ENCODE results near the gene ARHGAP28. TPM values are rescaled to one million over a fixed set of nuclear protein-coding genes. Genes with fewer than 3 reads are reported as not detected.
A peak's percentile ranks its signal among the peaks of the same experiment; 100 is the strongest.

Gene ARHGAP28
- total and polyA plus RNA-seq, 11 donors: 0.42 to 7.5 (median 1.8) TPM

DNA sequence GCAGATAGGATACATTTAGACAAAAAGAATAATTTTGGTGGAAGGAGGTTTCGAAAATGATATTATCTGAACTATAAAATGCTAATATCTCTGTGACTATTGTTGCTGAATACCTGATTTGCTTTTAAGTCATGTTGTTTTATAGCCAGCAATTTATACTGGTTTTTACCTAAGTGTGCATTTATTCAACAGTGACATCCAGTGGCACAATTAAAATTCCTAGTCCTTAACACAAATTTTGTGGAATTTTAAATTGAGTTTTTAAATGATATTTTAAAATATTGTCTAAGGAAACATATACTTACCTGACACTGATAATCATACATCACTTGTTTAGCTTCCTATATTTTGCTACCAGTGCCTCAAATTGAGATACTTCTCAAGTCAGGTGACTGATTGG is 144.8 kb downstream of the ARHGAP28 start:
- H3K4me1 ChIP-seq: peaks cover 0 to 1% (median 0%) of the 10 kb centered on the region in 12 donors
- intact Hi-C loops (cut with DNase I): loop anchor here in 3 of 10 donors (10.0 kb wide), 3 partner anchors 150 to 250 kb away; partner anchors contain the start of gene ARHGAP28 (in 1 of the 3)
- no peaks in the 10 kb centered on the region for H3K27me3 ChIP-seq
- WGBS, 4 donors: 89 to 97% (median 94%) methylated on average over 1 of the region's 1 CpG
- peaks cover 0 to 16% (median 0%) of the 10 kb centered on the region in 9 donors for H3K36me3 ChIP-seq
- DNase-seq: no peak
- no peak for TF ChIP-seq POLR2A (IDR thresholded peaks at IDR 0.05)
- TF ChIP-seq, protein P1, sequence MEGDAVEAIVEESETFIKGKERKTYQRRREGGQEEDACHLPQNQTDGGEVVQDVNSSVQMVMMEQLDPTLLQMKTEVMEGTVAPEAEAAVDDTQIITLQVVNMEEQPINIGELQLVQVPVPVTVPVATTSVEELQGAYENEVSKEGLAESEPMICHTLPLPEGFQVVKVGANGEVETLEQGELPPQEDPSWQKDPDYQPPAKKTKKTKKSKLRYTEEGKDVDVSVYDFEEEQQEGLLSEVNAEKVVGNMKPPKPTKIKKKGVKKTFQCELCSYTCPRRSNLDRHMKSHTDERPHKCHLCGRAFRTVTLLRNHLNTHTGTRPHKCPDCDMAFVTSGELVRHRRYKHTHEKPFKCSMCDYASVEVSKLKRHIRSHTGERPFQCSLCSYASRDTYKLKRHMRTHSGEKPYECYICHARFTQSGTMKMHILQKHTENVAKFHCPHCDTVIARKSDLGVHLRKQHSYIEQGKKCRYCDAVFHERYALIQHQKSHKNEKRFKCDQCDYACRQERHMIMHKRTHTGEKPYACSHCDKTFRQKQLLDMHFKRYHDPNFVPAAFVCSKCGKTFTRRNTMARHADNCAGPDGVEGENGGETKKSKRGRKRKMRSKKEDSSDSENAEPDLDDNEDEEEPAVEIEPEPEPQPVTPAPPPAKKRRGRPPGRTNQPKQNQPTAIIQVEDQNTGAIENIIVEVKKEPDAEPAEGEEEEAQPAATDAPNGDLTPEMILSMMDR (IDR thresholded peaks at IDR 0.05): peak in 5 of 12 donors; percentile 8 to 39 (median 29)
- ATAC-seq: no peak
- H3K4me3 ChIP-seq: no peak overlapping the region
- no peaks in the 10 kb centered on the region for H3K9me3 ChIP-seq
- H3K27ac ChIP-seq: no peak overlapping the region

DNA sequence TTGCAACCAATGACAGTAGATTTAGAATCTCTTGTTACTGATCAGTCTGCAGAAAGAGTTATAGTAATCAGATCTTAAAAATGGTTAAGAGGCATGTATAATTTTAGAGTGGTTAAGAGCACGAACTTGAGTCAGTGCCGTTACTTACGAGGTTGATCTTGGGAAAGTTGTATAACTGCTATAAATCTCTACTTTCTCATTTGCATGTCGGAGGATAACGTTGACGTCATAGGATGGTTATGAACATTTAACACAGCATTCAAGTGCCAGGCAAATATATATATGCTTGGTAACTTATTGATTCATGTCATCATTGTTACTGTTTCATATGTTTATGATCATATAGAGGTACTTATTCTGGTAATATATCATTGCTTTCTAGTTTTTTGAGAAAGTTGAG is 146.2 kb downstream of the ARHGAP28 start:
- Histone ChIP-seq H3K27me3 (no peaks in the 10 kb centered on the region), H3K4me3 (no peak overlapping the region), H3K36me3 (peaks cover 0 to 16% (median 0%) of the 10 kb centered on the region in 9 donors), H3K4me1 (peaks cover 0 to 5% (median 0%) of the 10 kb centered on the region in 12 donors), H3K9me3 (no peaks in the 10 kb centered on the region), H3K27ac (no peak overlapping the region)
- intact Hi-C loops (cut with DNase I): loop anchor here in 3 of 10 donors (10.0 kb wide), 3 partner anchors 151 to 251 kb away; partner anchors contain the start of gene ARHGAP28 (in 1 of the 3)
- 93 to 94% (median 94%) methylated on average over 6 of the region's 6 CpGs for WGBS, 4 donors
- DNase-seq (no peak), ATAC-seq (no peak)
- TF ChIP-seq POLR2A (IDR thresholded peaks at IDR 0.05): no peak
- TF ChIP-seq, protein P1 (IDR thresholded peaks at IDR 0.05): no peak

DNA sequence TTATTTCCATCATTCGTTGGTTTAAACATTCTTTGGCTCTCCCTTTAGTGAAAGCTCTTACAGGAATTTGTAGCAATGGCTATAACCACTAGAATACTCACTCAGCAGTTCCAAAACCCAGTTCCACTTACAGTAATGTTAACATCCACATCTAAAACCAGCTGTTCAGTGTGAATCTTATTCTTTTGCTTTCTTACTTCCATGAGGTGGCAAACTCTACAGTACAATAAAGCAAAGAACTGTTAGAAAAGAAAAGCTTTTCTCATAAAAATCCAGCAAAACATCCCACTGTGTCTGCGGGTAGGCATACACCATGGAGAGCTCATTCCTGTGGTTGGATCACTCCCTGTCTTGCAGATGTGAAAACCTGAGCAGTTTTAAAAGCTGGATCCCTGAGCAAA is 147.1 kb downstream of the ARHGAP28 start:
- H3K27ac ChIP-seq: no peak overlapping the region
- DNase-seq (no peak), ATAC-seq (no peak)
- intact Hi-C loops (cut with DNase I): loop anchor here in 3 of 10 donors (10.0 kb wide), 3 partner anchors 152 to 252 kb away; partner anchors contain the start of gene ARHGAP28 (in 1 of the 3)
- H3K9me3 ChIP-seq: no peaks in the 10 kb centered on the region
- no peak for TF ChIP-seq POLR2A (IDR thresholded peaks at IDR 0.05)
- TF ChIP-seq, protein P1 (IDR thresholded peaks at IDR 0.05): no peak
- 67 to 85% (median 81%) methylated on average over 2 of the region's 2 CpGs for WGBS, 4 donors
- peaks cover 0 to 10% (median 0%) of the 10 kb centered on the region in 12 donors for H3K4me1 ChIP-seq
- H3K4me3 ChIP-seq: no peak overlapping the region
- H3K36me3 ChIP-seq: peaks cover 0 to 7% (median 0%) of the 10 kb centered on the region in 9 donors
- no peaks in the 10 kb centered on the region for H3K27me3 ChIP-seq

DNA sequence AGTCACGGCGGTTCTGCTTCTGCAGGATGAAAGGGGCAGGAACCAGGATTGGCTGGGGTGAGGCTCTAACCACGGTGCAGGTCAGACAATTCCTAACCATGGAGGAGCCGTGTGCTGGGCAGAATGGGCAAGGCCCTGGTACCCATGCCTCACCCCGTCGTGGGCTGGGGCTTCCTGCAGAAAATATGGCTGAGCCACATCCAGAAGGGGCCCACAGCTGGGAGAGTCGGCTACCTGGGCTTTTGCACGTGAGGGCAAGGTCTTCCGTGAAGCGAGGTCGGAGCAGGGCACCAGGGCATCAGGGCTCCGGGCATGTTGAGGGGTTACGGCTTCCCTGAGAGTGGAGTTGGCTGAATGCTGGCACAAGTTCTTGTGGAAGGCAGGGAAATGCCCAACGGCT is 147.8 kb downstream of the ARHGAP28 start:
- Histone ChIP-seq H3K4me3 (no peak overlapping the region), H3K27ac (no peak overlapping the region)

More for the DNA sequence above, 147.8 kb downstream of the ARHGAP28 start:
- Histone ChIP-seq H3K36me3 (peaks cover 0 to 7% (median 0%) of the 10 kb centered on the region in 9 donors), H3K4me1 (peaks cover 0 to 10% (median 0%) of the 10 kb centered on the region in 12 donors), H3K9me3 (no peaks in the 10 kb centered on the region), H3K27me3 (no peaks in the 10 kb centered on the region)
- intact Hi-C loops (cut with DNase I): loop anchor here in 3 of 10 donors (10.0 kb wide), 3 partner anchors 152 to 252 kb away; partner anchors contain the start of gene ARHGAP28 (in 1 of the 3)
- no peak for TF ChIP-seq POLR2A (IDR thresholded peaks at IDR 0.05)
- DNase-seq: no peak
- WGBS, 4 donors: 93 to 97% (median 94%) methylated on average over 13 to 14 of the region's 14 CpGs
- no peak for ATAC-seq
